ENCODE data around the gene EPS8.

The EPS8 gene

DNA sequence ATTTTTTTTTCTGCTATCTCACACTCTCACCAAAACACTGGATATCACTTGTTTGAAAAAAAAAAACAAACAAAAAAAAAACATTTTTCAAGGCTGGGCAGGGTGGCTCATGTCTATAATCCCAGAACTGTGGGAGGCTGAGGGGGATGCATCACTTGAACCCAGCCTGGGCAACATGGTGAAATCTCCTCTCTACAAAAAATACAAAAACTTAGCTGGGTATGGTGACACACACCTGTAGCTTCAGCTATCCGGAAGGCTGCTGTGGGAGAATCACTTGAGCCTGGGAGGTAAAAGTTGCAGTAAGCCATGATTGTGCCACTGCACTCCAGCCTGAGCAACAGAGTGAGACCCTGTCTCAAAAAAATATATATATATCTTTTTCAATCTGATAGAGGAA, 66.2 kb downstream of the EPS8 start:
- intact Hi-C loops (cut with DNase I; ENCODE audit: low total_unique reads) = no loop called here

DNA sequence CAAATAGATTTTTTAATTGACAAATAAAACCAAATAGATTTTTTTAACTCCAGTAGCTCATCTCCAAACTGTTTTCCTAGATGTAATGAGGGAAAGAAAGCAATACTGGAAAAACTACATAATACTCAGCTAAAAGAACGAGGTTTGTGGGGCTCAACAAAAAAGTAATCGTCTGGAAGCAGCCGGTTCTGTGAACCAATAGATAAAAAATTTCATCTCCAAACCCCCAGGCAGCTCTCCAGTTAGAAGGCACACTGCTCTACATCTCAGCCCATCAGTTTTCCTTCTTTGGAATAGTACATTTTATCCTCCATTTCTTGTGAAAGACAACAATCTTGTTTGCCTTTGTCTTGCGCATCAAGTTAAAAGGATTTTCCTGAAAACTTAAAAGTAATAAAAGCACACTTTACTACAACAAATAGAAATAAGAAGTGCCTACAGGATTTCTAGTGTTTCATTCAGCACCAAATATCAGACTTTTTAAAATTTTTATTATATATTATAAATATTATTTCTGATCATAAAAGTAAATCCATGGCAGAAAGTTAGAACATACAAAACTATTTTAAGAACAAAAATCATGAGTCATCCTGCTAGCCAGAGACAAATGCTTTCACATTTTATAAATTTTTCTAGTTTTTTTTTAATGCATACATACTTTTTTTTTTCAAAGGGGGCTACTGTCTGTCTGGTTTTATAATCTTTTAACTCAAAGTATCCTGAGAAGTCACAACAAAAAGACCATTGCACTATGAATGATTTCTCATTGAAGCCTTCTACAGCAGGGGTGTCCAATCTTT, 67.7 kb downstream of the EPS8 start:
- intact Hi-C loops (cut with DNase I; ENCODE audit: low total_unique reads) = no loop called here
- peak overlapping the region; percentile 49 to 59 for H3K27ac ChIP-seq
- no peak for DNase-seq
- no peaks in the 10 kb centered on the region for H3K36me3 ChIP-seq
- TF ChIP-seq, protein P1, sequence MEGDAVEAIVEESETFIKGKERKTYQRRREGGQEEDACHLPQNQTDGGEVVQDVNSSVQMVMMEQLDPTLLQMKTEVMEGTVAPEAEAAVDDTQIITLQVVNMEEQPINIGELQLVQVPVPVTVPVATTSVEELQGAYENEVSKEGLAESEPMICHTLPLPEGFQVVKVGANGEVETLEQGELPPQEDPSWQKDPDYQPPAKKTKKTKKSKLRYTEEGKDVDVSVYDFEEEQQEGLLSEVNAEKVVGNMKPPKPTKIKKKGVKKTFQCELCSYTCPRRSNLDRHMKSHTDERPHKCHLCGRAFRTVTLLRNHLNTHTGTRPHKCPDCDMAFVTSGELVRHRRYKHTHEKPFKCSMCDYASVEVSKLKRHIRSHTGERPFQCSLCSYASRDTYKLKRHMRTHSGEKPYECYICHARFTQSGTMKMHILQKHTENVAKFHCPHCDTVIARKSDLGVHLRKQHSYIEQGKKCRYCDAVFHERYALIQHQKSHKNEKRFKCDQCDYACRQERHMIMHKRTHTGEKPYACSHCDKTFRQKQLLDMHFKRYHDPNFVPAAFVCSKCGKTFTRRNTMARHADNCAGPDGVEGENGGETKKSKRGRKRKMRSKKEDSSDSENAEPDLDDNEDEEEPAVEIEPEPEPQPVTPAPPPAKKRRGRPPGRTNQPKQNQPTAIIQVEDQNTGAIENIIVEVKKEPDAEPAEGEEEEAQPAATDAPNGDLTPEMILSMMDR (IDR thresholded peaks at IDR 0.05) = no peak
- H3K4me3 ChIP-seq = no peak overlapping the region
- no peaks in the 10 kb centered on the region for H3K27me3 ChIP-seq
- no peaks in the 10 kb centered on the region for H3K9me3 ChIP-seq
- peaks cover 0 to 91% (median 42%) of the 10 kb centered on the region in 4 donors for H3K4me1 ChIP-seq

More for the DNA sequence above, 66.2 kb downstream of the EPS8 start:
- no peaks in the 10 kb centered on the region for H3K36me3 ChIP-seq
- DNase-seq = no peak
- peak overlapping the region in 1 of 2 donors; percentile 33 for H3K27ac ChIP-seq
- H3K4me3 ChIP-seq = no peak overlapping the region
- H3K4me1 ChIP-seq = peaks cover 0 to 91% (median 43%) of the 10 kb centered on the region in 4 donors
- no peaks in the 10 kb centered on the region for H3K9me3 ChIP-seq
- TF ChIP-seq, protein P1 (IDR thresholded peaks at IDR 0.05) = no peak
- H3K27me3 ChIP-seq = no peaks in the 10 kb centered on the region

DNA sequence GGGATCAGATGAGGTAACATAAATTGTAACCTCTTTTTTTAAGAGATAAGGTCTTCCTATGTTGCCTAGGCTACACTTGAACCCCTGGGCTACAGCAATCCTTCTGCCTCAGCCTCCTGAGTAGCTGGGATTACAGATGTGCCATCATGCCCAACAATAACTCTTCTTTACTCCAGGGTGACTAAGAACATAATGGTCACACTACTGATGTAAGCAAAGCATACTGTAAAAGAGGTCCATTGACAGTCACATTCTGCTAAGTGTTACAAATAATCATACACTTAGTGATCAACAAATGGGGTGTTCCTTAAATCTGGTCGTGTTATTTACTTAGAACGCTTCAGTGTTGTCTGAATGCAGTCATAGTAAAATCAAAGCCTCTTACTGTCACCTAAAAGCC, 68.9 kb downstream of the EPS8 start:
- no peak for DNase-seq
- Histone ChIP-seq H3K36me3 (no peaks in the 10 kb centered on the region), H3K9me3 (no peaks in the 10 kb centered on the region), H3K27me3 (no peaks in the 10 kb centered on the region), H3K4me1 (peaks cover 0 to 91% (median 42%) of the 10 kb centered on the region in 4 donors), H3K4me3 (no peak overlapping the region), H3K27ac (peak overlapping the region; percentile 49 to 59)
- intact Hi-C loops (cut with DNase I; ENCODE audit: low total_unique reads) = no loop called here
- TF ChIP-seq, protein P1 (IDR thresholded peaks at IDR 0.05) = no peak

DNA sequence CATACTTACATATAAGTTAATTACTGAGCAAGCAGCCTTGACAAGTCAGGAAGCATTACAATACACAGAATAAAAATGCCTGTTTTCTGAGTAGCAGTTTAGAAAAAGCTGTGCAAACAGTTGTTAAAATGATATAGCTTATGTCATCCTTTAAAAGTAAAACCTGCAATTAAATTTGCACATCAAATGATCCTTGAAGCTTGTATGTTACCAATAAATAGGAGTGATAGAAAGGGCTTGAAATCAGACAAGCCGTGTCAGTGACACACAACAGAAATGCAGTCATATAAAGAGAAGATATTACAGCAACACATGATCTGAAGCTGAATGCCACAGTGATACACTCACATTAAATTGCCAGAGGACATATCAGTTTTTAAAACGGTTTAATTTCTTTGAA, 70.0 kb downstream of the EPS8 start:
- no peak for DNase-seq
- Histone ChIP-seq H3K27ac (peak overlapping the region in 1 of 2 donors; percentile 59), H3K4me1 (peaks cover 0 to 91% (median 45%) of the 10 kb centered on the region in 4 donors), H3K36me3 (no peaks in the 10 kb centered on the region), H3K9me3 (no peaks in the 10 kb centered on the region), H3K27me3 (no peaks in the 10 kb centered on the region), H3K4me3 (no peak overlapping the region)
- intact Hi-C loops (cut with DNase I; ENCODE audit: low total_unique reads) = no loop called here
- TF ChIP-seq, protein P1 (IDR thresholded peaks at IDR 0.05) = no peak

DNA sequence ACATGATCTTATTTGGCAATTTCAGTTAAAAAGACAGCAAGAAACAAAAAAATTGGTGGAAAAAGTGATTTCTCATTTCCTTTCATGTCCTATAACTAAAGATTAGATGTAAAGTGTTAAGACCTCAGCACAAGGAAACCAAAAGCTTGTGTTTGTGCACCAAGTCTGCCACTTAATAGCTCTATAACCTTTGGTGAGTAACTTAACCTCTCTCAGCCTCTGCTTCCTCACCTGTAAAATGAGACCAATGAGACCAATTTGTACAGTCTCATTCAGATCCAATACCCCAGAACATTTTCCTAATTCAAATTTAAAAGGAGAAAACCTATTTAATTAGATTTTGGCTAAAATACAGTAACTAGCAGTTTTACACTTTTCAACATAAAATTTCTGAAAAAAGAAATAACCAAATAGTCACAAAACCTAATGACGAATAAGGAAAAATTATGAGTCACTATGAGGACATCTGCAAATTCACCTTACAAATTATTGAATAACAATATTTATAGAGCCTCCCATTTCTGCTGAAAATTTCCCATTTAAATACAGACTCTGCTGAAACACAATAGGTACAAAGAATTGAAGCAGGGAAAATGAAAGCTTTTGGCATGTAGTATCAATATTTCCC, 71.1 kb downstream of the EPS8 start:
- Histone ChIP-seq H3K4me1 (peaks cover 0 to 98% (median 50%) of the 10 kb centered on the region in 4 donors), H3K27ac (peak overlapping the region in 1 of 2 donors; percentile 59)

More for the DNA sequence above, 71.1 kb downstream of the EPS8 start:
- Histone ChIP-seq H3K4me3 (no peak overlapping the region), H3K9me3 (no peaks in the 10 kb centered on the region), H3K27me3 (no peaks in the 10 kb centered on the region), H3K36me3 (no peaks in the 10 kb centered on the region)
- TF ChIP-seq, protein P1 (IDR thresholded peaks at IDR 0.05) = no peak
- intact Hi-C loops (cut with DNase I; ENCODE audit: low total_unique reads) = no loop called here
- no peak for DNase-seq
